ENCODE data around the gene NR3C2.

NR3C2 gene

GRCh38 chr4:148332486-148332885 is 109.7 kb downstream of the NR3C2 start:
- H3K79me2 ChIP-seq (ENCODE audit: insufficient read depth, low read length) = no peaks in the 10 kb centered on the region
- no peak for ATAC-seq (ENCODE audit: insufficient read depth, low read depth)

GRCh38 chr4:148330724-148331123 is 111.5 kb downstream of the NR3C2 start:
- TF ChIP-seq CTCF (IDR thresholded peaks at IDR 0.05; ENCODE audit: borderline replicate concordance, extremely low read depth, low read length, poor library complexity, severe bottlenecking) (no peak), EZH2 (IDR thresholded peaks at IDR 0.05; ENCODE audit: borderline replicate concordance, low read depth, low read length, severe bottlenecking) (no peak)
- H3K4me2 ChIP-seq (ENCODE audit: insufficient read depth, low read length) = no peak overlapping the region

More at GRCh38 chr4:148332486-148332885, 109.7 kb downstream of the NR3C2 start:
- no peak overlapping the region for H3K4me3 ChIP-seq (ENCODE audit: low read depth in 1 of 2, low read length in 2 of 2)
- no peaks in the 10 kb centered on the region for H4K20me1 ChIP-seq (ENCODE audit: insufficient read depth, low read length)
- no peak overlapping the region for H3K4me2 ChIP-seq (ENCODE audit: insufficient read depth, low read length)
- H3K36me3 ChIP-seq (ENCODE audit: insufficient read depth, low read length) = no peaks in the 10 kb centered on the region
- no peak overlapping the region for H3K9ac ChIP-seq (ENCODE audit: low read depth, low read length)
- no peak for DNase-seq
- no peak overlapping the region for H2AFZ ChIP-seq (ENCODE audit: low read depth, low read length)
- no peak for TF ChIP-seq CTCF (IDR thresholded peaks at IDR 0.05; ENCODE audit: borderline replicate concordance, extremely low read depth, low read length, poor library complexity, severe bottlenecking)
- TF ChIP-seq EZH2 (IDR thresholded peaks at IDR 0.05; ENCODE audit: borderline replicate concordance, low read depth, low read length, severe bottlenecking) = no peak
- H3K27ac ChIP-seq (ENCODE audit: low read length) = no peak overlapping the region
- no peaks in the 10 kb centered on the region for H3K27me3 ChIP-seq (ENCODE audit: insufficient read depth, low read length, poor library complexity)
- H3K4me1 ChIP-seq (ENCODE audit: insufficient read depth, low read length) = no peaks in the 10 kb centered on the region
- H3K9me3 ChIP-seq (ENCODE audit: insufficient read depth, low read length, severe bottlenecking) = no peaks in the 10 kb centered on the region

DNA sequence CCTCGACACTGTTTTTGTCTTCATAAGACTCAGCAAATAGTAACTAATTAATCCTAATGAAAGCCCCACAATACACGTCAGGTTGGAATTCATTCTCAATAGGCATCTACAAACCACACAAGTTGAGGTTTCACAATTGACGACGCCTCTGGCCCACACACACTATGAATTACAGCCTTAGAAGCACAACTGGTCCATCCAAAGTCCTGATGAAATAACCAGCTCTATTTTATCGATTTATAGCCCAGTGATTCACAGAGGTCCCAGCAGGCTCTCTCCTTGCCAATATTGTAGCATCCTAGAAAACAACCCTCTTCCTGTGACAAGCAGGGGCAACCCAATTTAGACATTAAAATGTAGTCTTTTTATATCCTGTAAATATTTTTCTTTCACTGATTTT is 112.1 kb downstream of the NR3C2 start:
- H3K27me3 ChIP-seq (ENCODE audit: insufficient read depth, low read length, poor library complexity) = no peaks in the 10 kb centered on the region
- H3K36me3 ChIP-seq (ENCODE audit: insufficient read depth, low read length) = no peaks in the 10 kb centered on the region
- TF ChIP-seq EZH2 (IDR thresholded peaks at IDR 0.05; ENCODE audit: borderline replicate concordance, low read depth, low read length, severe bottlenecking) = no peak
- TF ChIP-seq CTCF (IDR thresholded peaks at IDR 0.05; ENCODE audit: borderline replicate concordance, extremely low read depth, low read length, poor library complexity, severe bottlenecking) = no peak
- no peak overlapping the region for H3K27ac ChIP-seq (ENCODE audit: low read length)
- no peak for DNase-seq
- no peaks in the 10 kb centered on the region for H3K79me2 ChIP-seq (ENCODE audit: insufficient read depth, low read length)
- H4K20me1 ChIP-seq (ENCODE audit: insufficient read depth, low read length) = no peaks in the 10 kb centered on the region
- H3K9me3 ChIP-seq (ENCODE audit: insufficient read depth, low read length, severe bottlenecking) = no peaks in the 10 kb centered on the region
- H2AFZ ChIP-seq (ENCODE audit: low read depth, low read length) = no peak overlapping the region
- no peak overlapping the region for H3K9ac ChIP-seq (ENCODE audit: low read depth, low read length)
- ATAC-seq (ENCODE audit: insufficient read depth, low read depth) = no peak
- no peak overlapping the region for H3K4me2 ChIP-seq (ENCODE audit: insufficient read depth, low read length)
- no peaks in the 10 kb centered on the region for H3K4me1 ChIP-seq (ENCODE audit: insufficient read depth, low read length)
- H3K4me3 ChIP-seq (ENCODE audit: low read depth in 1 of 2, low read length in 2 of 2) = no peak overlapping the region

More at GRCh38 chr4:148330724-148331123, 111.5 kb downstream of the NR3C2 start:
- Histone ChIP-seq H3K36me3 (ENCODE audit: insufficient read depth, low read length) (no peaks in the 10 kb centered on the region), H2AFZ (ENCODE audit: low read depth, low read length) (no peak overlapping the region), H4K20me1 (ENCODE audit: insufficient read depth, low read length) (no peaks in the 10 kb centered on the region), H3K27me3 (ENCODE audit: insufficient read depth, low read length, poor library complexity) (no peaks in the 10 kb centered on the region), H3K9me3 (ENCODE audit: insufficient read depth, low read length, severe bottlenecking) (no peaks in the 10 kb centered on the region), H3K4me3 (ENCODE audit: low read depth in 1 of 2, low read length in 2 of 2) (no peak overlapping the region), H3K27ac (ENCODE audit: low read length) (no peak overlapping the region), H3K4me1 (ENCODE audit: insufficient read depth, low read length) (no peaks in the 10 kb centered on the region), H3K79me2 (ENCODE audit: insufficient read depth, low read length) (no peaks in the 10 kb centered on the region), H3K9ac (ENCODE audit: low read depth, low read length) (no peak overlapping the region)
- ATAC-seq (ENCODE audit: insufficient read depth, low read depth) = no peak
- DNase-seq = no peak

DNA sequence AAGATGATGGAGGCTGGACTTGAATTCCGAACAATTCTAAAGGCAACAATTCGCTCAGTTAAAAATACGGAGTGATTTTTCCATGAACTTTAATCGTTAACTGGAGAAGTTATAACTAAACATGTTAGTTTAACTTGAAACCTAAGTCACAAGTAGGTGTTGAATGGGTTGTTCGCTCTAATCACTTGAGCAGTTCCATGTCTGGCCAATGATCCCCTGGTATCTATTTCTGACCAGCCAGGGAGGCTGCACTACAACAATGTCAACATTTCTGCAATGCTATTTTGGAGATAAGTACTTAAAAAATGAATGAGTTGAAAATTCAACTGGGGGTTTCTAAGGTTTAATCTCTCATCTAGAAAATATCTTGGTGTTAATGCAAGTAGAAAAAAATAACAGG is 112.5 kb downstream of the NR3C2 start:
- DNase-seq (no peak), ATAC-seq (ENCODE audit: insufficient read depth, low read depth) (no peak)
- Histone ChIP-seq H3K27ac (ENCODE audit: low read length) (no peak overlapping the region), H3K4me1 (ENCODE audit: insufficient read depth, low read length) (no peaks in the 10 kb centered on the region), H3K27me3 (ENCODE audit: insufficient read depth, low read length, poor library complexity) (no peaks in the 10 kb centered on the region), H3K9me3 (ENCODE audit: insufficient read depth, low read length, severe bottlenecking) (no peaks in the 10 kb centered on the region), H2AFZ (ENCODE audit: low read depth, low read length) (no peak overlapping the region), H4K20me1 (ENCODE audit: insufficient read depth, low read length) (no peaks in the 10 kb centered on the region), H3K9ac (ENCODE audit: low read depth, low read length) (no peak overlapping the region), H3K79me2 (ENCODE audit: insufficient read depth, low read length) (no peaks in the 10 kb centered on the region), H3K4me3 (ENCODE audit: low read depth in 1 of 2, low read length in 2 of 2) (no peak overlapping the region), H3K36me3 (ENCODE audit: insufficient read depth, low read length) (no peaks in the 10 kb centered on the region), H3K4me2 (ENCODE audit: insufficient read depth, low read length) (no peak overlapping the region)
- no peak for TF ChIP-seq CTCF (IDR thresholded peaks at IDR 0.05; ENCODE audit: borderline replicate concordance, extremely low read depth, low read length, poor library complexity, severe bottlenecking)
- no peak for TF ChIP-seq EZH2 (IDR thresholded peaks at IDR 0.05; ENCODE audit: borderline replicate concordance, low read depth, low read length, severe bottlenecking)
